Smooth muscle cell (in vitro differentiated cells): Measurements from ENCODE around the gene RPTN. TPM values are rescaled to one million over a fixed set of nuclear protein-coding genes. Genes with fewer than 3 reads are reported as not detected.

Experiments
- DNase-seq: peaks from one replicate; lab custom pipeline; 2025; ENCODE audit not compliant: unreplicated experiment; lab: John Stamatoyannopoulos, UW
- H2AFZ ChIP-seq: fragments of 200-600 bp; sonication (generic); 2 replicates; pipeline ENCODE4 v1.6.0; 2016; ENCODE audit warnings: antibody characterized with exemption, low read depth, mild to moderate bottlenecking
- H3F3A ChIP-seq: fragments of 200-600 bp; sonication (generic); 2 replicates; pipeline ENCODE4 v1.6.0; 2017; ENCODE audit warnings: antibody characterized with exemption, low read depth
- H3K27ac ChIP-seq: fragments of 200-600 bp; sonication (generic); 2 replicates; pipeline ENCODE4 v1.5.1; 2016; ENCODE audit warnings: low read depth, mild to moderate bottlenecking
- H3K27me3 ChIP-seq: fragments of 200-600 bp; sonication (generic); 2 replicates; pipeline ENCODE4 v1.6.1; 2016; ENCODE audit warnings: low read depth, mild to moderate bottlenecking
- H3K36me3 ChIP-seq: fragments of 200-600 bp; sonication (generic); 2 replicates; pipeline ENCODE4 v1.5.1; 2016; ENCODE audit warnings: low read depth
- H3K4me1 ChIP-seq: fragments of 200-600 bp; sonication (generic); 2 replicates; pipeline ENCODE4 v1.5.1; 2016; ENCODE audit warnings: low read depth
- H3K4me2 ChIP-seq: fragments of 200-600 bp; sonication (generic); 2 replicates; pipeline ENCODE4 v1.6.0; 2016; ENCODE audit warnings: mild to moderate bottlenecking
- H3K4me3 ChIP-seq: fragments of 200-600 bp; sonication (generic); 2 replicates; pipeline ENCODE4 v1.5.1; 2016; ENCODE audit warnings: mild to moderate bottlenecking
- H3K79me2 ChIP-seq: fragments of 200-600 bp; sonication (generic); 2 replicates; pipeline ENCODE4 v1.6.0; 2016; ENCODE audit warnings: low read depth, mild to moderate bottlenecking
- H3K9ac ChIP-seq: fragments of 200-600 bp; sonication (generic); 2 replicates; pipeline ENCODE4 v1.6.0; 2016; ENCODE audit warnings: low read depth
- H3K9me3 ChIP-seq: fragments of 200-600 bp; sonication (generic); replicated peaks from 2 replicates; pipeline ENCODE4 v1.5.1; 2016; ENCODE audit warnings: low read depth
- H4K20me1 ChIP-seq: fragments of 200-600 bp; sonication (generic); 2 replicates; pipeline ENCODE4 v1.6.0; 2016; ENCODE audit warnings: low read depth
- WGBS: methylation state at CpG from one replicate; pipeline ENCODE4 v1.1.7; 2016; ENCODE audit warnings: low lambda C conversion rate; 5-methylcytosine and 5-hydroxymethylcytosine counted together
- polyA plus RNA-seq: library from polyadenylated mRNA; unstranded; fragments of >200 nt; fragmentation: Nextera tagmentation; extraction: Ambion mirVana; gene quantifications from 2 replicates; pipeline ENCODE4 v1.2.1, GENCODE V29; 2016
- total RNA-seq: library from RNA; depleted of rRNA; stranded (reverse); fragments of >200 nt; gene quantifications from 2 replicates; pipeline ENCODE4 v1.2.3, GENCODE V29; 2014
- TF ChIP-seq, protein P1 (sequence below): fragments of 200-600 bp; sonication (generic); IDR thresholded peaks from 2 replicates; pipeline ENCODE4 v1.5.1; 2017; ENCODE audit warnings: borderline replicate concordance, mild to moderate bottlenecking, antibody characterized with exemption; ENCODE audit not compliant: insufficient read depth, poor library complexity, severe bottlenecking

RPTN gene
- total and polyA plus RNA-seq, 2 experiments from 2014 or later = not detected

DNA sequence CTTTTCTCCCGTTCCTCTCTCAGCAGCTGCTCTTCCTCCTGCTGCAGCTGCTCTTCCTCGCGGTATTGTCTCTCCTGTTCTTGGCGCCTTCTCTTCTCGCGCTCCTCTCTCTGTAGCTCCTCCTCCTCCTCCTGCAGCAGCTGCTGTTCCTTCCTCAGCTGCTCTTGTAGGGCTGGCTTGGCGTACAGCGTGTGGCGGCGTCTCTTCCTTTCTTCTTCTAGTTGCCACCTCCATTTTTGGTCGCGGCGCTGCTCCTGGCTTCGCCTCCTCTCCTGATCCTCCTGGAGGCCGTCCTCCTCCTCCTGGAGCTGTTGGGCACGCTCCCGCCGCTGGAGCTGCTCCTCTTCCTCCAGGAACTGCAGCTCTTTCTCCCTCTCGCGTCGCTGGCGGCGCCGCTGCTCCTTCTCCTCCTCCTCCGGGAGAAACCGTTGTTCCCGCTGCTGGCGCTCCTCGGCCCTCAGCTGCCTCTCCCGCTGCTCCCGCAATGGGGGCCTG is 48.6 kb downstream of the RPTN start:
- H3K79me2 ChIP-seq = no peaks in the 10 kb centered on the region
- TF ChIP-seq, protein P1, sequence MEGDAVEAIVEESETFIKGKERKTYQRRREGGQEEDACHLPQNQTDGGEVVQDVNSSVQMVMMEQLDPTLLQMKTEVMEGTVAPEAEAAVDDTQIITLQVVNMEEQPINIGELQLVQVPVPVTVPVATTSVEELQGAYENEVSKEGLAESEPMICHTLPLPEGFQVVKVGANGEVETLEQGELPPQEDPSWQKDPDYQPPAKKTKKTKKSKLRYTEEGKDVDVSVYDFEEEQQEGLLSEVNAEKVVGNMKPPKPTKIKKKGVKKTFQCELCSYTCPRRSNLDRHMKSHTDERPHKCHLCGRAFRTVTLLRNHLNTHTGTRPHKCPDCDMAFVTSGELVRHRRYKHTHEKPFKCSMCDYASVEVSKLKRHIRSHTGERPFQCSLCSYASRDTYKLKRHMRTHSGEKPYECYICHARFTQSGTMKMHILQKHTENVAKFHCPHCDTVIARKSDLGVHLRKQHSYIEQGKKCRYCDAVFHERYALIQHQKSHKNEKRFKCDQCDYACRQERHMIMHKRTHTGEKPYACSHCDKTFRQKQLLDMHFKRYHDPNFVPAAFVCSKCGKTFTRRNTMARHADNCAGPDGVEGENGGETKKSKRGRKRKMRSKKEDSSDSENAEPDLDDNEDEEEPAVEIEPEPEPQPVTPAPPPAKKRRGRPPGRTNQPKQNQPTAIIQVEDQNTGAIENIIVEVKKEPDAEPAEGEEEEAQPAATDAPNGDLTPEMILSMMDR = no peak
- H3K4me3 ChIP-seq = peak overlapping the region; percentile 48
- H4K20me1 ChIP-seq = no peaks in the 10 kb centered on the region
- H3K9me3 ChIP-seq = no peaks in the 10 kb centered on the region
- no peak for DNase-seq
- no peaks in the 10 kb centered on the region for H3K4me1 ChIP-seq
- no peak overlapping the region for H3K9ac ChIP-seq
- H3K27ac ChIP-seq = no peak overlapping the region
- H3F3A ChIP-seq = no peaks in the 10 kb centered on the region
- no peaks in the 10 kb centered on the region for H3K36me3 ChIP-seq
- peak overlapping the region; percentile 87 for H3K4me2 ChIP-seq
- no peak overlapping the region for H2AFZ ChIP-seq
- H3K27me3 ChIP-seq = peaks cover 100% of the 10 kb centered on the region
- 14% methylated on average over 29 of the region's 31 CpGs for WGBS

DNA sequence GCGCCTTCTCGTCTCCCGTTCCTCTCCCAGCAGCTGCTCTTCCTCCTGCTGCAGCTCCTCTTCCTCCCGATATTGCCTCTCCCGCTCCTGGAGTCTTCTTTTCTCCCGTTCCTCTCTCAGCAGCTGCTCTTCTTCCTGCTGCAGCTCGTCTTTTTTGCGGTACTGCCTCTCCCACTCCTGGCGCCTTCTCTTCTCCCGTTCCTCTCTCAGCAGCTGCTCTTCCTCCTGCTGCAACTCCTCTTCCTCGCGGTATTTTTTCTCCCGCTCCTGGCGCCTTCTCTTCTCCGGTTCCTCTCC is 49.1 kb downstream of the RPTN start:
- Histone ChIP-seq H3K79me2 (no peaks in the 10 kb centered on the region), H3F3A (no peaks in the 10 kb centered on the region), H3K4me3 (peak overlapping the region; percentile 48), H3K9me3 (no peaks in the 10 kb centered on the region), H2AFZ (no peak overlapping the region), H3K27ac (no peak overlapping the region), H3K9ac (no peak overlapping the region), H4K20me1 (no peaks in the 10 kb centered on the region), H3K4me1 (no peaks in the 10 kb centered on the region), H3K27me3 (peaks cover 100% of the 10 kb centered on the region), H3K4me2 (peak overlapping the region; percentile 87), H3K36me3 (no peaks in the 10 kb centered on the region)
- 57% methylated on average over 15 of the region's 15 CpGs for WGBS
- TF ChIP-seq, protein P1 = no peak
- DNase-seq = no peak

DNA sequence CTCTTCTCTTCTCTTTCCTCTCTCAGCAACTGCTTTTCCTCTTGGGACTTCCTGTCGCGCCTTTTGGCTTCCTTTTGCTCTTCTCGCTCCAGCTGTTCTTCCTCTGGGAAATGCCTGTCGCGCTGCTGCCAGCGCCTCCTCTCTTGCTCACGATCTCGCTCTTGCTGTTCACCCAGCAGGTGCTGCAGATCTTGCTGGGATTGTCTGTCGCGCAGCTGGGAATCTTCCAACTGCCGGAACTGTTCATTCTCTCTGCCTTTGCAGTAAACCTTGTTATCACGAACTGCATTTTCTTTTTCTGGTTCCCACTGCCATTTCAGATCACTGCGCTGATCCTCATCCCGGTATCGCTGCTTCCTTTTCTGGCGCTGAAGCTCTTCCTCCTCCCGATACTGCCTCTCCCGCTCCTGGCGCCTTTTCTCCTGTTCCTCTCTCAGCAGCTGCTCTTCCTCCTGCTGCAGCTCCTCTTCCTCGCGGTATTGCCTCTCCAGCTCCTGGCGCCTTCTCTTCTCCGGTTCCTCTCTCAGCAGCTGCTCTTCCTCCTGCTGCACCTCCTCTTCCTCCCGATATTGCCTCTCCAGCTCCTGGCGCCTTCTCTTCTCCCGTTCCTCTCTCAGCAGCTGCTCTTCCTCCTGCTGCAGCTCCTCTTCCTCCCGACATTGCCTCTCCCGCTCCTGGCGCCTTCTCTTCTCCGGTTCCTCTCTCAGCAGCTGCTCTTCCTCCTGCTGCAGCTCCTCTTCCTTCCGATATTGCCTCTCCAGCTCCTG is 49.6 kb downstream of the RPTN start:
- Histone ChIP-seq H3K79me2 (no peaks in the 10 kb centered on the region), H3K9me3 (no peaks in the 10 kb centered on the region), H2AFZ (no peak overlapping the region), H4K20me1 (no peaks in the 10 kb centered on the region), H3K9ac (no peak overlapping the region), H3K4me1 (no peaks in the 10 kb centered on the region), H3K27me3 (peaks cover 98% of the 10 kb centered on the region), H3K4me2 (peak overlapping the region; percentile 87), H3K4me3 (no peak overlapping the region), H3F3A (no peaks in the 10 kb centered on the region), H3K27ac (no peak overlapping the region), H3K36me3 (no peaks in the 10 kb centered on the region)
- no peak for DNase-seq
- TF ChIP-seq, protein P1 = no peak
- 35% methylated on average over 31 of the region's 31 CpGs for WGBS

DNA sequence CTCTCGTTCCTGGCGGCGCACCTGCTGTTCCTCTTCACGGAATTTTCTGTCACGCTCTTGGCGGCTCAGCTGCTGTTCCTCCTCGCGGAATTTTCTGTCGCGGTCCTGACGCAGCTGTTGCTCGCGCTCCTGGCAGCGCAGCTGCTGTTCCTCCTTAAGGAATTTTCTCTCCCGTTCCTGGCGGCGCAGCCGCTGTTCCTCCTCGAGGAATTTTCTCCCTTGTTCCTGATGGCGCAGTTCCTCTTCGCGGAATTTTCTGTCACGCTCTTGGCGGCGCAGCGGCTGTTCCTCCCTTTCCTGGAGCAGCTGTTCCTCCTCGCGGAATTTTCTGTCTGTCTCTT is 50.2 kb downstream of the RPTN start:
- Histone ChIP-seq H4K20me1 (no peaks in the 10 kb centered on the region), H3K9me3 (no peaks in the 10 kb centered on the region), H3K36me3 (no peaks in the 10 kb centered on the region), H3K4me1 (no peaks in the 10 kb centered on the region), H3F3A (no peaks in the 10 kb centered on the region), H3K27ac (no peak overlapping the region), H2AFZ (no peak overlapping the region), H3K4me2 (no peak overlapping the region), H3K9ac (no peak overlapping the region), H3K4me3 (peak overlapping the region; percentile 35), H3K27me3 (peaks cover 97% of the 10 kb centered on the region), H3K79me2 (no peaks in the 10 kb centered on the region)
- TF ChIP-seq, protein P1 = no peak
- DNase-seq = no peak
- 31% methylated on average over 28 of the region's 28 CpGs for WGBS
